Measurements from ENCODE around the gene MSL3B.

Gene MSL3B

DNA sequence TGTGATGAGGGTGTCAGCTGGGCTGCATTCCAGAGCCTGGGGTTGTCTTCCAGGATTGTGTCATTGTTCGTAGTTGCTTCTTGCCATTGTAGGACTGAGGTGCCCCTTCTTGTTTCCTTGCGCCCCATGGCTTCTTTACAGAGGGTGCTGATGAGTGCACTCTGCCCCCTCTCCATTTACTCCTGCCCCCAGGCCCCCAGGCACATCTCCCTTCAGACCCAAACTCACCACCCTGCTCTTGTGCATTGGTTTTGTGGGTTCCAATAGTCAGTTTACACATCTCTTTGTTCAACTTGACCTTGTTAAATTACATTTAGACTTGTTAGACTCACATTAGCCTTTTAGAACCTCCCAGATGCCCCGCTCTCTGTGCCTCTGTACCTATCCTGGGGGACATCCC lies 47.0 kb downstream of the MSL3B start:
- ChIA-PET POLR2A (no interaction called here), CTCF (no interaction called here), RAD21 (ENCODE audit: low non-redundant PET in 1 of 2, low total read pairs in 2 of 2, uncharacterized antibody in 2 of 2, unreplicated experiment in 2 of 2) (no interaction called here)
- no peaks in the 10 kb centered on the region for H3K79me2 ChIP-seq (ENCODE audit: insufficient read depth, low read length)
- H3K36me3 ChIP-seq (ENCODE audit: control insufficient read depth in 1 of 2, insufficient read depth in 2 of 2, low read length in 2 of 2), result no peaks in the 10 kb centered on the region
- no TSS peak for BruUV-seq (replicated peaks)
- H3K4me1 ChIP-seq (ENCODE audit: control insufficient read depth in 1 of 2, insufficient read depth in 2 of 2, low read length in 2 of 2), result no peaks in the 10 kb centered on the region
- H3K9me2 ChIP-seq (ENCODE audit: insufficient read depth), result no peaks in the 10 kb centered on the region
- no peak for ATAC-seq
- TF ChIP-seq TCF7L2 (IDR thresholded peaks at IDR 0.05; ENCODE audit: borderline replicate concordance, extremely low read depth, insufficient read depth, insufficient read length), result no peak
- no peak for TF ChIP-seq JUND (IDR thresholded peaks at IDR 0.05)
- no peak for TF ChIP-seq CEBPB (IDR thresholded peaks at IDR 0.05; ENCODE audit: low read depth)
- no peak for TF ChIP-seq EGR1 (IDR thresholded peaks at IDR 0.05; ENCODE audit: low read depth)
- TF ChIP-seq ELF1 (IDR thresholded peaks at IDR 0.05; ENCODE audit: borderline replicate concordance, low read depth), result no peak
- no peak for TF ChIP-seq POLR2A (IDR thresholded peaks at IDR 0.05; ENCODE audit: borderline replicate concordance, extremely low read depth, insufficient read depth, insufficient read length)
- TF ChIP-seq SP1 (IDR thresholded peaks at IDR 0.05; ENCODE audit: low read depth), result no peak
- TF ChIP-seq, protein P1, sequence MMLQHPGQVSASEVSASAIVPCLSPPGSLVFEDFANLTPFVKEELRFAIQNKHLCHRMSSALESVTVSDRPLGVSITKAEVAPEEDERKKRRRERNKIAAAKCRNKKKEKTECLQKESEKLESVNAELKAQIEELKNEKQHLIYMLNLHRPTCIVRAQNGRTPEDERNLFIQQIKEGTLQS (IDR thresholded peaks at IDR 0.05), result no peak
- no peak for TF ChIP-seq FOSL1 (IDR thresholded peaks at IDR 0.05; ENCODE audit: low read depth)
- no peak for TF ChIP-seq ZNF274 (IDR thresholded peaks at IDR 0.05; ENCODE audit: low read depth, low read length)
- TF ChIP-seq, protein P2, sequence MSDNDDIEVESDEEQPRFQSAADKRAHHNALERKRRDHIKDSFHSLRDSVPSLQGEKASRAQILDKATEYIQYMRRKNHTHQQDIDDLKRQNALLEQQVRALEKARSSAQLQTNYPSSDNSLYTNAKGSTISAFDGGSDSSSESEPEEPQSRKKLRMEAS (IDR thresholded peaks at IDR 0.05), result no peak
- TF ChIP-seq EZH2phosphoT487 (IDR thresholded peaks at IDR 0.05; ENCODE audit: borderline replicate concordance), result no peak
- TF ChIP-seq RAD21 (IDR thresholded peaks at IDR 0.05; ENCODE audit: low read depth), result no peak
- TF ChIP-seq SRF (IDR thresholded peaks at IDR 0.05; ENCODE audit: low read depth), result no peak
- TF ChIP-seq CBX3 (IDR thresholded peaks at IDR 0.05; ENCODE audit: low read depth), result no peak
- no peak for TF ChIP-seq EZH2 (IDR thresholded peaks at IDR 0.05)
- TF ChIP-seq, protein P3, sequence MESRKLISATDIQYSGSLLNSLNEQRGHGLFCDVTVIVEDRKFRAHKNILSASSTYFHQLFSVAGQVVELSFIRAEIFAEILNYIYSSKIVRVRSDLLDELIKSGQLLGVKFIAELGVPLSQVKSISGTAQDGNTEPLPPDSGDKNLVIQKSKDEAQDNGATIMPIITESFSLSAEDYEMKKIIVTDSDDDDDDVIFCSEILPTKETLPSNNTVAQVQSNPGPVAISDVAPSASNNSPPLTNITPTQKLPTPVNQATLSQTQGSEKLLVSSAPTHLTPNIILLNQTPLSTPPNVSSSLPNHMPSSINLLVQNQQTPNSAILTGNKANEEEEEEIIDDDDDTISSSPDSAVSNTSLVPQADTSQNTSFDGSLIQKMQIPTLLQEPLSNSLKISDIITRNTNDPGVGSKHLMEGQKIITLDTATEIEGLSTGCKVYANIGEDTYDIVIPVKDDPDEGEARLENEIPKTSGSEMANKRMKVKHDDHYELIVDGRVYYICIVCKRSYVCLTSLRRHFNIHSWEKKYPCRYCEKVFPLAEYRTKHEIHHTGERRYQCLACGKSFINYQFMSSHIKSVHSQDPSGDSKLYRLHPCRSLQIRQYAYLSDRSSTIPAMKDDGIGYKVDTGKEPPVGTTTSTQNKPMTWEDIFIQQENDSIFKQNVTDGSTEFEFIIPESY (IDR thresholded peaks at IDR 0.05; ENCODE audit: extremely low read depth, insufficient replicate concordance, low read length), result no peak
- TF ChIP-seq YY1 (IDR thresholded peaks at IDR 0.05; ENCODE audit: extremely low read depth, insufficient replicate concordance, low read depth, low read length), result no peak
- TF ChIP-seq SIN3A (IDR thresholded peaks at IDR 0.05; ENCODE audit: low read depth), result no peak
- no peak for TF ChIP-seq POLR2AphosphoS5 (IDR thresholded peaks at IDR 0.05; ENCODE audit: low read depth, low read length)
- no peaks in the 10 kb centered on the region for H3K9me3 ChIP-seq (ENCODE audit: control insufficient read depth in 1 of 2, insufficient read depth in 1 of 2, low read depth in 1 of 2, low read length in 2 of 2)
- no peaks in the 10 kb centered on the region for H4K20me1 ChIP-seq (ENCODE audit: insufficient read depth)
- no peak overlapping the region for H2AFZ ChIP-seq (ENCODE audit: low read depth, low read length, poor library complexity, severe bottlenecking)
- no peak for DNase-seq (ENCODE audit: low read depth, low spot score)
- intact Hi-C loops (cut with micrococcal nuclease), result no loop called here
- no peak overlapping the region for H3K9ac ChIP-seq (ENCODE audit: low read length)
- no peak overlapping the region for H3K4me2 ChIP-seq (ENCODE audit: low read length)
- H3K4me3 ChIP-seq (replicated peaks in 1 of 2; ENCODE audit: low read depth in 1 of 2, low read length in 2 of 2), result no peak overlapping the region
- H3K27me3 ChIP-seq (ENCODE audit: insufficient read depth, low read length), result no peaks in the 10 kb centered on the region
- H3K27ac ChIP-seq (ENCODE audit: low read depth, low read length), result no peak overlapping the region

Measured in HCT116 (cell line).